ENCODE measurements around the gene CA4. TPM values are rescaled to one million over a fixed set of nuclear protein-coding genes. Genes with fewer than 3 reads are reported as not detected.

CA4 gene
- total and polyA plus RNA-seq, 9 of the 15 experiments (the other 6 are each of a cell fraction or from before 2014, with no cell fraction given), result 0.13 TPM; not detected in 7

DNA sequence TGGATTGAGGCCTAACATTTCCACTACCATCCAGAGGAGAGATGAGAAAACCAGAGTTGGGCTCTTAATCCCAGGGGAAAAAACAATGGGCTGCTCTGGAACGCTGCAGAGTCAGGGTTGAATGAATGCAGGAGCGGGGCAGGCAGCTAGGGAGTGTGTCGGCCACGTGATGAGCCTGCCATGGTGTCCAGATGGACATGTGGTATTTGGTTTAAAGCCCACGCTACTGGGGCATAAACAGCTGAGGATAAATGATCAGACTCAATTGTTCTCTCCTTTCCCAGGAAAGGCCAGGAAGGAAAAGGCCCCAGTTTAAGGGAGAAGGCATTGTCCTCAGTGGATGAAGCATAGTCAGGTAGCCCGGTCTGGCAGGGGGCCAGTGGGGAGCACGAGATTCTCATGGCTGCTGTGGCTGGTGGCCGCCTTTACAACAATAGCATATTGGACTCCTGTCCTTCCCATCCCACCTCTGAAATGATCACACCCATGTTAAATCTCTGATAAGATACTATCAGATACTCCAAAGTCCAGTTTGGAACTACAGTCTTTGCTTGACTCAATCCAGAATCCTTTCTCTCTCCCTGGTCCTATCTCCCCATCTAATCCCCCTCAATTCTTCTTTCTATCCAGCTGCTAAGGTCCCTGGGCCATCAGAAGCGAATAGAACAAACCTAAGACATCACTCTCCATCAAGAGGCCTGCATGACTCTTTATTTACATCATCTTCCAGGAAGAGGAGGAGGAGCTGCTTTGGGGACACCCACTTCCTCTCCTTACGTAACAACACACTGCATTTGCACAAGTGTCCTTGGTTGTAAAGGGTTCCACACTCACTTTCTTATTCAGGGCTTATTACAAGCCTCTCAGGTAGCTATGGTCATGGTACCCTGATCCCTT, 20.4 kb downstream of the CA4 start (continued):
- TF ChIP-seq, protein P1, sequence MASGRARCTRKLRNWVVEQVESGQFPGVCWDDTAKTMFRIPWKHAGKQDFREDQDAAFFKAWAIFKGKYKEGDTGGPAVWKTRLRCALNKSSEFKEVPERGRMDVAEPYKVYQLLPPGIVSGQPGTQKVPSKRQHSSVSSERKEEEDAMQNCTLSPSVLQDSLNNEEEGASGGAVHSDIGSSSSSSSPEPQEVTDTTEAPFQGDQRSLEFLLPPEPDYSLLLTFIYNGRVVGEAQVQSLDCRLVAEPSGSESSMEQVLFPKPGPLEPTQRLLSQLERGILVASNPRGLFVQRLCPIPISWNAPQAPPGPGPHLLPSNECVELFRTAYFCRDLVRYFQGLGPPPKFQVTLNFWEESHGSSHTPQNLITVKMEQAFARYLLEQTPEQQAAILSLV (tag; IDR thresholded peaks at IDR 0.05), result peak; percentile 43; the same call in 1 of the 2 replicates
- TF ChIP-seq CBX3 (IDR thresholded peaks at IDR 0.05; ENCODE audit: borderline replicate concordance in 1 of 2, low read length in 2 of 2) (no peak), SMARCA5 (IDR thresholded peaks at IDR 0.05) (no peak), RCOR1 (IDR thresholded peaks at IDR 0.05; ENCODE audit: borderline replicate concordance in 1 of 2, low read depth in 2 of 2, low read length in 2 of 2) (0 out of 4 replicates have a peak, but pooled peaks of 1 of the 2 experiments have one; percentile 52), BMI1 (IDR thresholded peaks at IDR 0.05; ENCODE audit: low read length) (no peak), RBM15 (IDR thresholded peaks at IDR 0.05; ENCODE audit: insufficient read depth, low read length) (no peak), NRF1 (conservative IDR thresholded peaks at IDR 0.05 in 1 of 2, IDR thresholded peaks at IDR 0.05 in 1 of 2) (no peak), ZNF274 (IDR thresholded peaks at IDR 0.05; ENCODE audit: borderline replicate concordance, low read depth, low read length) (no peak), U2AF1 (optimal IDR thresholded peaks at IDR 0.05; ENCODE audit: low read depth, low read length) (no peak), EP300 (IDR thresholded peaks at IDR 0.05; ENCODE audit: low read length) (peak; percentile 35; the same call in 1 of the 2 replicates), ATF7 (IDR thresholded peaks at IDR 0.05) (peak; percentile 68), ZNF830 (CRISPR knock-in tag; IDR thresholded peaks at IDR 0.05) (no peak), ELF1 (tag; IDR thresholded peaks at IDR 0.05) (peak; percentile 38; the same call in 1 of the 2 replicates), ZBTB17 (CRISPR knock-in tag; IDR thresholded peaks at IDR 0.05) (no peak)
- TF ChIP-seq, protein P2, sequence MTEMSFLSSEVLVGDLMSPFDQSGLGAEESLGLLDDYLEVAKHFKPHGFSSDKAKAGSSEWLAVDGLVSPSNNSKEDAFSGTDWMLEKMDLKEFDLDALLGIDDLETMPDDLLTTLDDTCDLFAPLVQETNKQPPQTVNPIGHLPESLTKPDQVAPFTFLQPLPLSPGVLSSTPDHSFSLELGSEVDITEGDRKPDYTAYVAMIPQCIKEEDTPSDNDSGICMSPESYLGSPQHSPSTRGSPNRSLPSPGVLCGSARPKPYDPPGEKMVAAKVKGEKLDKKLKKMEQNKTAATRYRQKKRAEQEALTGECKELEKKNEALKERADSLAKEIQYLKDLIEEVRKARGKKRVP (CRISPR knock-in tag; IDR thresholded peaks at IDR 0.05), result 0 out of 2 replicates have a peak, but pooled peaks have one; percentile 7
- TF ChIP-seq, protein P3, sequence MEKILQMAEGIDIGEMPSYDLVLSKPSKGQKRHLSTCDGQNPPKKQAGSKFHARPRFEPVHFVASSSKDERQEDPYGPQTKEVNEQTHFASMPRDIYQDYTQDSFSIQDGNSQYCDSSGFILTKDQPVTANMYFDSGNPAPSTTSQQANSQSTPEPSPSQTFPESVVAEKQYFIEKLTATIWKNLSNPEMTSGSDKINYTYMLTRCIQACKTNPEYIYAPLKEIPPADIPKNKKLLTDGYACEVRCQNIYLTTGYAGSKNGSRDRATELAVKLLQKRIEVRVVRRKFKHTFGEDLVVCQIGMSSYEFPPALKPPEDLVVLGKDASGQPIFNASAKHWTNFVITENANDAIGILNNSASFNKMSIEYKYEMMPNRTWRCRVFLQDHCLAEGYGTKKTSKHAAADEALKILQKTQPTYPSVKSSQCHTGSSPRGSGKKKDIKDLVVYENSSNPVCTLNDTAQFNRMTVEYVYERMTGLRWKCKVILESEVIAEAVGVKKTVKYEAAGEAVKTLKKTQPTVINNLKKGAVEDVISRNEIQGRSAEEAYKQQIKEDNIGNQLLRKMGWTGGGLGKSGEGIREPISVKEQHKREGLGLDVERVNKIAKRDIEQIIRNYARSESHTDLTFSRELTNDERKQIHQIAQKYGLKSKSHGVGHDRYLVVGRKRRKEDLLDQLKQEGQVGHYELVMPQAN (IDR thresholded peaks at IDR 0.05; ENCODE audit: borderline replicate concordance), result no peak
- TF ChIP-seq, protein P4, sequence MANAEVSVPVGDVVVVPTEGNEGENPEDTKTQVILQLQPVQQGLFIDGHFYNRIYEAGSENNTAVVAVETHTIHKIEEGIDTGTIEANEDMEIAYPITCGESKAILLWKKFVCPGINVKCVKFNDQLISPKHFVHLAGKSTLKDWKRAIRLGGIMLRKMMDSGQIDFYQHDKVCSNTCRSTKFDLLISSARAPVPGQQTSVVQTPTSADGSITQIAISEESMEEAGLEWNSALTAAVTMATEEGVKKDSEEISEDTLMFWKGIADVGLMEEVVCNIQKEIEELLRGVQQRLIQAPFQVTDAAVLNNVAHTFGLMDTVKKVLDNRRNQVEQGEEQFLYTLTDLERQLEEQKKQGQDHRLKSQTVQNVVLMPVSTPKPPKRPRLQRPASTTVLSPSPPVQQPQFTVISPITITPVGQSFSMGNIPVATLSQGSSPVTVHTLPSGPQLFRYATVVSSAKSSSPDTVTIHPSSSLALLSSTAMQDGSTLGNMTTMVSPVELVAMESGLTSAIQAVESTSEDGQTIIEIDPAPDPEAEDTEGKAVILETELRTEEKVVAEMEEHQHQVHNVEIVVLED (CRISPR knock-in tag; IDR thresholded peaks at IDR 0.05), result no peak
- TF ChIP-seq, protein P5, sequence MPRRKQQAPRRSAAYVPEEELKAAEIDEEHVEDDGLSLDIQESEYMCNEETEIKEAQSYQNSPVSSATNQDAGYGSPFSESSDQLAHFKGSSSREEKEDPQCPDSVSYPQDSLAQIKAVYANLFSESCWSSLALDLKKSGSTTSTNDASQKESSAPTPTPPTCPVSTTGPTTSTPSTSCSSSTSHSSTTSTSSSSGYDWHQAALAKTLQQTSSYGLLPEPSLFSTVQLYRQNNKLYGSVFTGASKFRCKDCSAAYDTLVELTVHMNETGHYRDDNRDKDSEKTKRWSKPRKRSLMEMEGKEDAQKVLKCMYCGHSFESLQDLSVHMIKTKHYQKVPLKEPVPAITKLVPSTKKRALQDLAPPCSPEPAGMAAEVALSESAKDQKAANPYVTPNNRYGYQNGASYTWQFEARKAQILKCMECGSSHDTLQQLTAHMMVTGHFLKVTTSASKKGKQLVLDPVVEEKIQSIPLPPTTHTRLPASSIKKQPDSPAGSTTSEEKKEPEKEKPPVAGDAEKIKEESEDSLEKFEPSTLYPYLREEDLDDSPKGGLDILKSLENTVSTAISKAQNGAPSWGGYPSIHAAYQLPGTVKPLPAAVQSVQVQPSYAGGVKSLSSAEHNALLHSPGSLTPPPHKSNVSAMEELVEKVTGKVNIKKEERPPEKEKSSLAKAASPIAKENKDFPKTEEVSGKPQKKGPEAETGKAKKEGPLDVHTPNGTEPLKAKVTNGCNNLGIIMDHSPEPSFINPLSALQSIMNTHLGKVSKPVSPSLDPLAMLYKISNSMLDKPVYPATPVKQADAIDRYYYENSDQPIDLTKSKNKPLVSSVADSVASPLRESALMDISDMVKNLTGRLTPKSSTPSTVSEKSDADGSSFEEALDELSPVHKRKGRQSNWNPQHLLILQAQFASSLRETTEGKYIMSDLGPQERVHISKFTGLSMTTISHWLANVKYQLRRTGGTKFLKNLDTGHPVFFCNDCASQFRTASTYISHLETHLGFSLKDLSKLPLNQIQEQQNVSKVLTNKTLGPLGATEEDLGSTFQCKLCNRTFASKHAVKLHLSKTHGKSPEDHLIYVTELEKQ (CRISPR knock-in tag; IDR thresholded peaks at IDR 0.05), result no peak
